AG04450 (cell line): ENCODE measurements around the gene PITX2. TPM values are rescaled to one million over a fixed set of nuclear protein-coding genes. Genes with fewer than 3 reads are reported as not detected.

Experiments used
- CTCF ChIA-PET: fragments of 300-600, 350-600 bp; formaldehyde crosslinking; extraction: SDS; loops from one replicate; lab custom pipeline; 2022; ENCODE audit warnings: antibody characterized with exemption, inconsistent platforms; lab: Charles Lee
- POLR2A ChIA-PET: fragments of 350-600 bp; formaldehyde crosslinking; extraction: SDS; loops from one replicate; lab custom pipeline; 2021; ENCODE audit warnings: antibody characterized with exemption, inconsistent platforms; lab: Yijun Ruan, JAX
- DNase-seq: peaks from one replicate; pipeline ENCODE4 v3.0.0-alpha.2; 2011; ENCODE audit warnings: low read depth, low spot score
- H3K27ac ChIP-seq: one replicate; pipeline ENCODE4 v1.5.1; 2012; ENCODE audit warnings: low read depth, low read length, control low read depth
- H3K27me3 ChIP-seq: one replicate; pipeline ENCODE4 v1.6.0; 2012; ENCODE audit warnings: low read length; ENCODE audit not compliant: control insufficient read depth, insufficient read depth
- H3K4me3 ChIP-seq: 2 replicates; pipeline ENCODE4 v1.5.1; 2011; ENCODE audit warnings: mild to moderate bottlenecking, low read depth, low read length, control low read depth
- H3K9me3 ChIP-seq: 2 replicates; pipeline ENCODE4 v1.5.1; 2012; ENCODE audit warnings: low read length; ENCODE audit not compliant: control insufficient read depth, insufficient read depth
- CTCF ChIP-seq: IDR thresholded peaks from 2 replicates; pipeline ENCODE4 v1.5.1; 2011; ENCODE audit warnings: low read depth, low read length, control low read depth, inconsistent platforms
- polyA plus RNA-seq: library from polyadenylated mRNA; depleted of rRNA; stranded (reverse); fragments of >200 nt; gene quantifications from 2 replicates; pipeline ENCODE4 v1.2.3, GENCODE V29; 2011

PITX2 gene
- polyA plus RNA-seq, 1 experiment, result 0.07 TPM

- H3K9me3 ChIP-seq, result peaks cover 8% of the 10 kb centered on the region
- no peak for TF ChIP-seq CTCF
- CTCF ChIA-PET, result interaction anchor here (0.6 kb wide), 1 partner anchor 371 kb away, joined by 3 read pairs; no protein-coding TSS in a partner anchor
- peak overlapping the region; percentile 43 for H3K4me3 ChIP-seq
- no peak overlapping the region for H3K27ac ChIP-seq
- POLR2A ChIA-PET, result no interaction called here
- peaks cover 92% of the 10 kb centered on the region for H3K27me3 ChIP-seq
- DNase-seq, result no peak
Measured at GRCh38 chr4:110637408-110638088, 14.7 kb upstream of the PITX2 start.

- Histone ChIP-seq H3K27me3 (peaks cover 93% of the 10 kb centered on the region), H3K27ac (no peak overlapping the region)
Measured at GRCh38 chr4:110636680-110637407, 14.0 kb upstream of the PITX2 start.

GRCh38 chr4:110636171-110636679 is 13.3 kb upstream of the PITX2 start:
- Histone ChIP-seq H3K9me3 (peaks cover 8% of the 10 kb centered on the region), H3K4me3 (peak overlapping the region; percentile 42), H3K27me3 (peaks cover 92% of the 10 kb centered on the region), H3K27ac (no peak overlapping the region)
- no peak for DNase-seq
- POLR2A ChIA-PET, result no interaction called here
- TF ChIP-seq CTCF, result no peak
- CTCF ChIA-PET, result interaction anchor here (1.0 kb wide), 1 partner anchor 322 kb away, joined by 4 read pairs; no protein-coding TSS in a partner anchor

More at GRCh38 chr4:110636680-110637407, 14.0 kb upstream of the PITX2 start:
- ChIA-PET CTCF (interaction anchor here (1.0 kb wide), 1 partner anchor 322 kb away, joined by 4 read pairs; no protein-coding TSS in a partner anchor), POLR2A (no interaction called here)
- DNase-seq, result no peak
- peaks cover 8% of the 10 kb centered on the region for H3K9me3 ChIP-seq
- no peak for TF ChIP-seq CTCF
- H3K4me3 ChIP-seq, result peak overlapping the region; percentile 43

GRCh38 chr4:110635163-110635865 is 12.4 kb upstream of the PITX2 start:
- H3K27me3 ChIP-seq, result peaks cover 93% of the 10 kb centered on the region
- H3K9me3 ChIP-seq, result peaks cover 8% of the 10 kb centered on the region
- TF ChIP-seq CTCF, result no peak
- ChIA-PET POLR2A (no interaction called here), CTCF (interaction anchor here (1.0 kb wide), 1 partner anchor 323 kb away, joined by 4 read pairs; no protein-coding TSS in a partner anchor)
- no peak overlapping the region for H3K27ac ChIP-seq
- no peak for DNase-seq
- no peak overlapping the region for H3K4me3 ChIP-seq
